Measurements from ENCODE around the gene GNG8.

DNA sequence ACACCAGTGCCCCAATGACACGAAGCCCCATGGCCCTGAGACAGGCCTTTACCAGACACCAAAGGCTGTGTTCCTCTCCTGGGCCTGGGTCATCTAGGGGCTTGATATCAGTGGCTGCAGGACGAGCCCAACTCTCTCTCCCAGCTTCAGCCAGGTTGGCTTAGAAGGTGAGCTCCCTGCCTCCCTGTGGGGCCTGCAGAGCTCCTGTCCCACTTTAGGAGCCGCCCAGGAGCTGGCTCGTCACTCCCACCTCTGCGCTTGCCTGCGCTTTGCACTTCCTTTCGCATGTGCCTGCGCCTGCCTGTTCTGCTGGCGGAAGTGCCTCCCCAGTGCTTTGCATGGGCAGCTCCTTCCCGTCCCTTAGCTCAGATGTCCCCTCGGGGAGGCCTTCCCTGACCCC lies 30.0 kb downstream of the GNG8 start:
- TF ChIP-seq POLR2A (IDR thresholded peaks at IDR 0.05) = no peak
- TF ChIP-seq, protein P1, sequence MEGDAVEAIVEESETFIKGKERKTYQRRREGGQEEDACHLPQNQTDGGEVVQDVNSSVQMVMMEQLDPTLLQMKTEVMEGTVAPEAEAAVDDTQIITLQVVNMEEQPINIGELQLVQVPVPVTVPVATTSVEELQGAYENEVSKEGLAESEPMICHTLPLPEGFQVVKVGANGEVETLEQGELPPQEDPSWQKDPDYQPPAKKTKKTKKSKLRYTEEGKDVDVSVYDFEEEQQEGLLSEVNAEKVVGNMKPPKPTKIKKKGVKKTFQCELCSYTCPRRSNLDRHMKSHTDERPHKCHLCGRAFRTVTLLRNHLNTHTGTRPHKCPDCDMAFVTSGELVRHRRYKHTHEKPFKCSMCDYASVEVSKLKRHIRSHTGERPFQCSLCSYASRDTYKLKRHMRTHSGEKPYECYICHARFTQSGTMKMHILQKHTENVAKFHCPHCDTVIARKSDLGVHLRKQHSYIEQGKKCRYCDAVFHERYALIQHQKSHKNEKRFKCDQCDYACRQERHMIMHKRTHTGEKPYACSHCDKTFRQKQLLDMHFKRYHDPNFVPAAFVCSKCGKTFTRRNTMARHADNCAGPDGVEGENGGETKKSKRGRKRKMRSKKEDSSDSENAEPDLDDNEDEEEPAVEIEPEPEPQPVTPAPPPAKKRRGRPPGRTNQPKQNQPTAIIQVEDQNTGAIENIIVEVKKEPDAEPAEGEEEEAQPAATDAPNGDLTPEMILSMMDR (IDR thresholded peaks at IDR 0.05) = no peak
